Measurements from ENCODE around the gene CACNA2D3. TPM values are rescaled to one million over a fixed set of nuclear protein-coding genes. Genes with fewer than 3 reads are reported as not detected.

CACNA2D3 gene
- total RNA-seq, 2 experiments from 2014 or later = not detected

DNA sequence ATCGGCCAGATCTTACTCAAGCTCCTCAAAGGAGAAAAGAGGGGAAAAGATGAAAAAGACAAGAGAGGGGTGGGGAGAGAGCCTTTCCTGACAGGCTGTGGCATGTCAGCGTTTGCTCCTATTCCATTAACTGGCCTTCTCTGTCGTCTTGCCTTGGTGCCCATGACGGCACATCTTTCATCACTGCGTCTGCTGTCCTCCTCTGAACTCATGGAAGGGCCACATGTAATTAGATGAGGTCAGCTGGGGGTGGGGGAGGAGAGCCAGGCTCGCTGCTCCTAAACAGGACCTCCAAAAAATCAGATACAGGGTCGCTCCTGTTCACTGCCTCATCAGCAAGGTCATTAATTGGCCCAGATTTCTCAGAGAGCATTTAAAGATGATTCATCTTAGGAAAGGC is 755.8 kb downstream of the CACNA2D3 start:
- H3K4me1 Mint-ChIP-seq = no peaks in the 10 kb centered on the region
- DNase-seq (no peak), ATAC-seq (ENCODE audit: low read depth) (no peak)
- no peaks in the 10 kb centered on the region for H3K36me3 Mint-ChIP-seq
- no peak overlapping the region for H3K27ac Mint-ChIP-seq
- POLR2A ChIA-PET = no interaction called here
- no peak overlapping the region for H3K4me3 Mint-ChIP-seq
- H3K27me3 Mint-ChIP-seq = no peaks in the 10 kb centered on the region
- H3K9me3 Mint-ChIP-seq = no peaks in the 10 kb centered on the region

- POLR2A ChIA-PET = no interaction called here
- Mint-ChIP-seq H3K4me1 (no peaks in the 10 kb centered on the region), H3K4me3 (no peak overlapping the region), H3K36me3 (no peaks in the 10 kb centered on the region), H3K27me3 (no peaks in the 10 kb centered on the region), H3K9me3 (no peaks in the 10 kb centered on the region), H3K27ac (no peak overlapping the region)
- DNase-seq (no peak), ATAC-seq (ENCODE audit: low read depth) (no peak)
These were observed 759.9 kb downstream of the CACNA2D3 start for GRCh38 chr3:54882129-54882833.

DNA sequence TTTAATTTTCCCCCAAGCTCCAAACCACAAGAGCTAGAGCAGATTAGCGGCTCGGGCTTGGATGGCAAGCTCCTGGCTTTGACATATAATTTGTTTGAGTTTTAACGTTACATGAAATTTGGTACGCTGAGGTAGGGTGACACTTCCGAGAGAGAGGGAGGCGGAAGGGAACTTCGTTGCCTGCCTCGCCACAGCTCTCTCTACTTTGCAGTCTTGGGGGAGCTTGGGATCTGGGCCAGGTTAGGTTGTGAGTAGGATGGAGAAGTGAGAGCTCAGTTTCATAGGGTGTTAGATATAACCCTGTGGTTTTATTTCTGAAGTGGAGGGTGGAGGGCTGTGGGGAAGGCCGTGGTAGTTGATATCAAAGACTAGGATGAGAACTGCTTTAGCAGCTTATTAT is 765.8 kb downstream of the CACNA2D3 start:
- POLR2A ChIA-PET = no interaction called here
- H3K27me3 Mint-ChIP-seq = no peaks in the 10 kb centered on the region
- no peaks in the 10 kb centered on the region for H3K36me3 Mint-ChIP-seq
- H3K9me3 Mint-ChIP-seq = peaks cover 4% of the 10 kb centered on the region
- no peaks in the 10 kb centered on the region for H3K4me1 Mint-ChIP-seq
- ATAC-seq (ENCODE audit: low read depth) (no peak), DNase-seq (no peak)
- H3K27ac Mint-ChIP-seq = no peak overlapping the region
- H3K4me3 Mint-ChIP-seq = no peak overlapping the region

DNA sequence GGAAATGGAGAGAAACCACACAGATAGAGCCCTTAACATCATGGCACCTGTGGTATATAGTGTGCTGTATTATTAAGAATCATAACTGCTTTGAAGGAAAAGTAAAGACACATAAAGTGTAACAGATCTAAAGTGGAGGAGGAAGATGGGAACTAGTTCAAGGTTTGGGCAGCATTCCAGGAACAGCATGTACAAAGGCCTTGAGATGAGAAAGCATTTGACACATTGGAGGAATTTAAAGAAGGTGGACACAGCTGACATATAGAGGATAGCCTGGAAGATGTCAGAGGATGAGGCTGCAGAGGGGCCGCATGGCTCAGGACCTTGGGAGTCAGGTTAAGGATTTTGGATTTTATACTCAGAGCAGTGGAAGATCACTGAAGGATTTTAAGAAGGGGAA is 766.5 kb downstream of the CACNA2D3 start:
- no peak overlapping the region for H3K4me3 Mint-ChIP-seq
- no peaks in the 10 kb centered on the region for H3K27me3 Mint-ChIP-seq
- no peaks in the 10 kb centered on the region for H3K4me1 Mint-ChIP-seq
- ATAC-seq (ENCODE audit: low read depth) (no peak), DNase-seq (no peak)
- H3K27ac Mint-ChIP-seq = no peak overlapping the region
- H3K36me3 Mint-ChIP-seq = no peaks in the 10 kb centered on the region
- POLR2A ChIA-PET = no interaction called here
- peaks cover 4% of the 10 kb centered on the region for H3K9me3 Mint-ChIP-seq

DNA sequence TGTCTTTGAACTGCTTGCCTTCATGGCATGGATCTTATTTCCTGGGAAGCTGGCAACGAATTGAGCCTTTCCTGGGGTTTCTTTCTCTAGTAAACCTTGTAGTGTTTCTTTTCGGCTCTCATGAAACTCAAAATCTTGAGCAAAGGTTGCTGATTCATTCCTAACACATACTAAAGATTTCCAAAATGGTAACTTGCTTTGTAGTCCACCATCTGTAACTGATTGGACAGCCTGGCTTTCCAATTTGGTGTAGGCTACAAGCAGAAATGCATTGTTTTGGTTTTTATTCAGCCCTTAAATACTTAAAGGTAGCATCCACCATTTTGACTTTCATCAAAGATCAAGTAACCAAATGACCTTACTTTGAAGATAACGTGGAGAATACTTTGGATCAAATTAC is 767.4 kb downstream of the CACNA2D3 start:
- Mint-ChIP-seq H3K4me1 (no peaks in the 10 kb centered on the region), H3K27ac (no peak overlapping the region), H3K27me3 (no peaks in the 10 kb centered on the region), H3K36me3 (no peaks in the 10 kb centered on the region), H3K4me3 (no peak overlapping the region), H3K9me3 (peaks cover 4% of the 10 kb centered on the region)
- ATAC-seq (ENCODE audit: low read depth) (no peak), DNase-seq (no peak)
- POLR2A ChIA-PET = no interaction called here

- Mint-ChIP-seq H3K4me3 (no peak overlapping the region), H3K4me1 (no peaks in the 10 kb centered on the region), H3K27ac (no peak overlapping the region), H3K9me3 (peaks cover 4% of the 10 kb centered on the region), H3K36me3 (no peaks in the 10 kb centered on the region), H3K27me3 (no peaks in the 10 kb centered on the region)
- no peak for ATAC-seq (ENCODE audit: low read depth)
- DNase-seq = no peak
- POLR2A ChIA-PET = no interaction called here
These were observed 769.2 kb downstream of the CACNA2D3 start for GRCh38 chr3:54891540-54891897.

DNA sequence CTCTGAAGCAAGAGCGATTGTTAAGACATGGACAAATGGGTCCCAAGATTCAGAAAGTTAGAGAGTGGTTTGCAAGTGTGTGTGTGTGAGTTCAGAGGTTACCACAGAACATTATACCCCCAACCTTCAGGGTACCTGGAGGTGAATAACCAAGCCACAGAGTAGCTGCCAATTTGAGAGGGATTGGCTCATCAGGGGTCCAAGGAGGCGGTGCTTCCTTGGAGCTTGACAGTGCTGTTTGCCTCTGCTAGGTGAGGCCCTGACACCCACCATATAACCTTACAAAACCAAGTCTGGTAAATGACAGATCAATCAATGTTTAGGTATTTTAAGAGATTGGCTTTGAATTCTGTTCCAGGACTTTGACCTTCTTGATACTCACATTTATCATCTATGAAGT is 769.8 kb downstream of the CACNA2D3 start:
- POLR2A ChIA-PET = no interaction called here
- Mint-ChIP-seq H3K36me3 (no peaks in the 10 kb centered on the region), H3K27ac (no peak overlapping the region), H3K9me3 (peaks cover 4% of the 10 kb centered on the region), H3K4me1 (no peaks in the 10 kb centered on the region), H3K27me3 (no peaks in the 10 kb centered on the region), H3K4me3 (no peak overlapping the region)
- DNase-seq (no peak), ATAC-seq (ENCODE audit: low read depth) (no peak)

DNA sequence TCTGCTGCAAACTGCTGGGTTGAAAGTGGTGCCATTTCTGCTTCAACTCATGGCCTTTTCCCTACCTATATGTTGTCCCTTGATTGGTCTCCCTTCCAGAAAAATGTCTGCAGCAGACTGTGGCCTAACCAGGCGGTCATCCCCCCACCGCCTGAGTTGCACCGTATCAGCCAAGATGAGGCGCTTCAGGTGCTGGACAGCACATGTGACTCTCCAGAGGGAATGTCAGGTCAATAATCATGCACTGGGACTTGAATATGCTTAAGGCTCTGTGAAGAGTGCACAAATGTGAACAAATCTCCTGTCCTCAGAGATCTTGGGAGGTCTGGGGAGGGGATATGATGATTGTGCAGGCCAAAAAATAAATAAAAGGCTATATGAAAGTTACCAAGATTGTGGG is 773.3 kb downstream of the CACNA2D3 start:
- DNase-seq (no peak), ATAC-seq (ENCODE audit: low read depth) (no peak)
- POLR2A ChIA-PET = no interaction called here
- H3K9me3 Mint-ChIP-seq = no peaks in the 10 kb centered on the region
- no peaks in the 10 kb centered on the region for H3K27me3 Mint-ChIP-seq
- no peak overlapping the region for H3K4me3 Mint-ChIP-seq
- H3K27ac Mint-ChIP-seq = no peak overlapping the region
- H3K4me1 Mint-ChIP-seq = no peaks in the 10 kb centered on the region
- no peaks in the 10 kb centered on the region for H3K36me3 Mint-ChIP-seq

DNA sequence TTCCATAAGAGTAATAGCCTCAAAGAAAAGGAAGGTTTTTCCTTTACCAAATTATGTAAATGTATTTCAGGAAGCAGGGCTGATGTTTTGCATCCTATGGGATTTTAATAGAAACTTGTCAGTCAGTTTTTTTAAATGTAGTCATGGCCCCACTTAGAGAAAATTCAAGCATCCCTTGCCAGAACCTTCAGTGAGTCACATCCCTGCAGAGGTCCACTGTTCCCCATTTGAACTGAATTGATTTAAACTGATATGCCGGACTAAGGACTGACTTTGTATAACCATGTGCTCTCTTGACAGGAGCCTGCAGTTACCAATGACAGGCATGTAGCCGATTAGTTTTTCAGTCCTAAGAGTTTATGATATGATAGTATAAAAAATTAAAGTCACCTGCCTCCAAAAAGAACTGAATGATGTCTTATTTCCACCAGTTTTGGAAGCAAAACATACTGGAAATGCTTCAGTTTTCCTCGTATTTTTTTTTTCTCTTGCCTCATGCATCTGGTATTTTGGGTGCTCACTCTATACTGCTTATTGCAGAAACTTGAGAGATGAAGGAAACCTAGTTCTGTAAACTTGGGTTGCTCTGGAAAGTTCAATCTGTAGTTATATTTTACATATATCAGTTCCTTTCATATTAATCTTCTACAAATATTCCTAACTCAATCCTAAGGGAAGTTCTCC is 774.8 kb downstream of the CACNA2D3 start:
- DNase-seq = no peak
- POLR2A ChIA-PET = no interaction called here
- no peak overlapping the region for H3K4me3 Mint-ChIP-seq

DNA sequence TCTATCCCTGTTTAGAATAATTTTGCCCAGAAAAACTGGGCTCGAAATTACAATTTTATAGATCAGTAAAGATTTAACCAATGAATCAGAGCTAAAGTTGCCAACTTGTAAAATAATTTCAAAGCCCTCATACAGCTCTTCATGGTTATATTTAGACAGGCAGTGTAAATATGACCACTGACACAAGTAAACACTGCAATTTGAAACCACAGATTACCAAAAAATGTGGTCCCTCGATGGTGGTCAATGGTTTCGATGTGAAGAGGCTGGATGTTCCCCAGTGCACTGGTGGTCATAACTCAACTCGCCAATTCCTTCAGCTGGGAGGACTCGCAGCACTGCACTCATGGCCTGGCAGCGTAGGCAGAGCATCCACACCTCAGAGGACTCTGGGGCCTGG is 776.9 kb downstream of the CACNA2D3 start:
- H3K36me3 Mint-ChIP-seq = no peaks in the 10 kb centered on the region
- ATAC-seq (ENCODE audit: low read depth) = no peak

More for the DNA sequence above, 774.8 kb downstream of the CACNA2D3 start:
- Mint-ChIP-seq H3K9me3 (no peaks in the 10 kb centered on the region), H3K27ac (no peak overlapping the region), H3K27me3 (no peaks in the 10 kb centered on the region), H3K36me3 (no peaks in the 10 kb centered on the region), H3K4me1 (no peaks in the 10 kb centered on the region)
- no peak for ATAC-seq (ENCODE audit: low read depth)

GRCh38 chr3:54900838-54901591 is 778.7 kb downstream of the CACNA2D3 start:
- Mint-ChIP-seq H3K27me3 (no peaks in the 10 kb centered on the region), H3K27ac (no peak overlapping the region), H3K4me3 (no peak overlapping the region), H3K9me3 (no peaks in the 10 kb centered on the region), H3K4me1 (no peaks in the 10 kb centered on the region), H3K36me3 (no peaks in the 10 kb centered on the region)
- DNase-seq = no peak
- no peak for ATAC-seq (ENCODE audit: low read depth)
- POLR2A ChIA-PET = no interaction called here

More for the DNA sequence above, 776.9 kb downstream of the CACNA2D3 start:
- POLR2A ChIA-PET = no interaction called here
- Mint-ChIP-seq H3K27ac (no peak overlapping the region), H3K27me3 (no peaks in the 10 kb centered on the region), H3K4me1 (no peaks in the 10 kb centered on the region), H3K4me3 (no peak overlapping the region), H3K9me3 (no peaks in the 10 kb centered on the region)
- DNase-seq = no peak

DNA sequence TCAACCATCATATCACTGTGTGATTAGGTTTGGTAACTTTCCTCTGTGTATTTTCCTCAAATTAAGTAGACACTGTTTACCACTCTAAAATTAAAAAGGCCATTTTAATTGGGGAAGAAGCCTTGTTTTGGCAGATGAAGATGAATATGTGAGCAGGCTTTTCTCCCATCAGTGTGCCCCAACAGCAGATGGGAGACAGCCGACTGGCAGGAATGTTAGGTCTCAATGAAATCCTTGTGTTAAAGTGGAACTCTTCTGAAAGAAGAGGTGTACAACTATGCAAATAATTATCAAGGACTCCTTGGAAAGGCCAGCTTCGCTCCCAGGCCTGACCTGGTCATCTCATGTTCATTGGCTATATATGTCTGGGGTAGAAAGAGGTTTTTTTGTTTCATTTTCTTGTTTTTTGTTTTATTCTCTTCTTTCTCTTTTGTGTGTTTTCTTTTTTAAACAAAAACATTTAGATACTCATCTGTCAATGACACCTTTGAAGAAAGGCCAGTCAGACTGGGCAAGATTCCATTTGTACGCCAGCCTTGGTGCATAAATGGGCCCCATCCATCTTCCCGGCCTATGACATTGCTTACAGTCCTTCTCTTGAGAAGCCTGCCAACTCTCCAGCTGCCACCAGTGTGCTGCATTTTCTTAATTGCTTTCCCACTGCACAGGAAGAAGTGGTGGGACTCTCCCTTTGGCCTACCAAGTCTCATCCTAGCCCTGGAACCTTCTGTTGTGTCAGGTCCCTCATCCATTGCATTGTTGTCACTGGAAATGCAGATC is 779.7 kb downstream of the CACNA2D3 start:
- POLR2A ChIA-PET = no interaction called here
- H3K4me1 Mint-ChIP-seq = no peaks in the 10 kb centered on the region
- no peak for ATAC-seq (ENCODE audit: low read depth)
- no peak overlapping the region for H3K27ac Mint-ChIP-seq
- no peak for DNase-seq
- H3K36me3 Mint-ChIP-seq = no peaks in the 10 kb centered on the region
- H3K9me3 Mint-ChIP-seq = no peaks in the 10 kb centered on the region
- H3K4me3 Mint-ChIP-seq = no peak overlapping the region
- H3K27me3 Mint-ChIP-seq = no peaks in the 10 kb centered on the region

GRCh38 chr3:54905261-54905888 is 783.0 kb downstream of the CACNA2D3 start:
- Mint-ChIP-seq H3K36me3 (no peaks in the 10 kb centered on the region), H3K4me1 (no peaks in the 10 kb centered on the region), H3K27me3 (no peaks in the 10 kb centered on the region), H3K27ac (no peak overlapping the region), H3K9me3 (no peaks in the 10 kb centered on the region), H3K4me3 (no peak overlapping the region)
- DNase-seq (no peak), ATAC-seq (ENCODE audit: low read depth) (no peak)
- POLR2A ChIA-PET = no interaction called here
